ENCODE results near the gene ERC1. TPM values are rescaled to one million over a fixed set of nuclear protein-coding genes. Genes with fewer than 3 reads are reported as not detected.

The ERC1 gene
- total RNA-seq, 2 experiments from 2014 or later: 24.7 to 31.9 TPM

- peak overlapping the region; percentile 50 for H3K4me3 Mint-ChIP-seq
- peak; percentile 77 for DNase-seq
- H3K36me3 Mint-ChIP-seq (ENCODE audit: low read depth): no peaks in the 10 kb centered on the region
- CTCF ChIA-PET: interaction anchor here (0.7 to 2.2 kb wide), 4 partner anchors 11 to 416 kb away, joined by 3 to 10 read pairs (median 4); no protein-coding TSS in a partner anchor
- POLR2A ChIA-PET: no interaction called here
- H3K27me3 Mint-ChIP-seq: peaks cover 60% of the 10 kb centered on the region
- H3K9me3 Mint-ChIP-seq (ENCODE audit: low read depth): no peaks in the 10 kb centered on the region
- H3K4me1 Mint-ChIP-seq: peaks cover 32% of the 10 kb centered on the region
- peak; percentile 85 for ATAC-seq
- intact Hi-C loops (cut with DNase I, micrococcal nuclease): loop anchor here (1.0 to 5.0 kb wide), 3 partner anchors 21 to 419 kb away; partner anchors contain the start of gene FBXL14 (in 1 of the 2)
- no peak overlapping the region for H3K27ac Mint-ChIP-seq
These were observed 542.7 kb downstream of the ERC1 start for GRCh38 chr12:1533602-1534304.

GRCh38 chr12:1534748-1535147 lies 543.7 kb downstream of the ERC1 start:
- ATAC-seq (no peak), DNase-seq (no peak)
- H3K9me3 Mint-ChIP-seq (ENCODE audit: low read depth): no peaks in the 10 kb centered on the region
- H3K4me1 Mint-ChIP-seq: peaks cover 29% of the 10 kb centered on the region
- H3K27ac Mint-ChIP-seq: no peak overlapping the region
- ChIA-PET POLR2A (interaction anchor here (0.5 kb wide), 1 partner anchor 316 kb away, joined by 3 read pairs; no protein-coding TSS in a partner anchor), CTCF (interaction anchor here (1.1 kb wide), 1 partner anchor 56 kb away, joined by 3 read pairs; no protein-coding TSS in a partner anchor)
- H3K27me3 Mint-ChIP-seq: peaks cover 58% of the 10 kb centered on the region
- intact Hi-C loops (cut with DNase I, micrococcal nuclease): loop anchor here in 1 of 2 experiments (5.0 kb wide), 1 partner anchor 58 kb away; the partner anchor contains the start of gene FBXL14
- no peak overlapping the region for H3K4me3 Mint-ChIP-seq
- H3K36me3 Mint-ChIP-seq (ENCODE audit: low read depth): no peaks in the 10 kb centered on the region

- ChIA-PET POLR2A (no interaction called here), CTCF (interaction anchor here (1.0 kb wide), 1 partner anchor 46 kb away, joined by 4 read pairs; no protein-coding TSS in a partner anchor)
- ATAC-seq (no peak), DNase-seq (no peak)
- Mint-ChIP-seq H3K27ac (no peak overlapping the region), H3K36me3 (ENCODE audit: low read depth) (no peaks in the 10 kb centered on the region), H3K4me1 (peaks cover 27% of the 10 kb centered on the region), H3K27me3 (peaks cover 67% of the 10 kb centered on the region), H3K4me3 (no peak overlapping the region), H3K9me3 (ENCODE audit: low read depth) (no peaks in the 10 kb centered on the region)
- intact Hi-C loops (cut with DNase I, micrococcal nuclease): no loop called here
These were observed 545.8 kb downstream of the ERC1 start for GRCh38 chr12:1536817-1537216.

GRCh38 chr12:1539135-1539534 lies 548.1 kb downstream of the ERC1 start:
- DNase-seq: no peak
- intact Hi-C loops (cut with DNase I, micrococcal nuclease): no loop called here
- POLR2A ChIA-PET: no interaction called here

GRCh38 chr12:1540690-1541089 lies 549.7 kb downstream of the ERC1 start:
- ChIA-PET POLR2A (no interaction called here), CTCF (interaction anchor here (0.7 to 1.9 kb wide), 2 partner anchors 422 to 718 kb away, joined by 3 to 6 read pairs; no protein-coding TSS in a partner anchor)
- Mint-ChIP-seq H3K27me3 (peaks cover 60% of the 10 kb centered on the region), H3K27ac (no peak overlapping the region), H3K36me3 (ENCODE audit: low read depth) (no peaks in the 10 kb centered on the region), H3K4me1 (no peaks in the 10 kb centered on the region), H3K4me3 (no peak overlapping the region), H3K9me3 (ENCODE audit: low read depth) (no peaks in the 10 kb centered on the region)
- ATAC-seq (no peak), DNase-seq (no peak)
- intact Hi-C loops (cut with DNase I, micrococcal nuclease): no loop called here

More at GRCh38 chr12:1539135-1539534, 548.1 kb downstream of the ERC1 start:
- H3K27me3 Mint-ChIP-seq: peaks cover 58% of the 10 kb centered on the region
- CTCF ChIA-PET: no interaction called here
- no peak overlapping the region for H3K4me3 Mint-ChIP-seq
- ATAC-seq: no peak
- no peak overlapping the region for H3K27ac Mint-ChIP-seq
- peaks cover 4% of the 10 kb centered on the region for H3K4me1 Mint-ChIP-seq
- no peaks in the 10 kb centered on the region for H3K36me3 Mint-ChIP-seq (ENCODE audit: low read depth)
- no peaks in the 10 kb centered on the region for H3K9me3 Mint-ChIP-seq (ENCODE audit: low read depth)

- no peaks in the 10 kb centered on the region for H3K4me1 Mint-ChIP-seq
- POLR2A ChIA-PET: no interaction called here
- ATAC-seq (no peak), DNase-seq (no peak)
- CTCF ChIA-PET: interaction anchor here (0.6 to 1.0 kb wide), 2 partner anchors 41 to 608 kb away, joined by 3 read pairs; no protein-coding TSS in a partner anchor
- H3K27me3 Mint-ChIP-seq: peaks cover 48% of the 10 kb centered on the region
- no peaks in the 10 kb centered on the region for H3K9me3 Mint-ChIP-seq (ENCODE audit: low read depth)
- H3K27ac Mint-ChIP-seq: no peak overlapping the region
- H3K36me3 Mint-ChIP-seq (ENCODE audit: low read depth): no peaks in the 10 kb centered on the region
- intact Hi-C loops (cut with DNase I, micrococcal nuclease): no loop called here
- H3K4me3 Mint-ChIP-seq: no peak overlapping the region
These were observed 551.6 kb downstream of the ERC1 start for GRCh38 chr12:1542599-1542998.

GRCh38 chr12:1544996-1545700 lies 554.1 kb downstream of the ERC1 start:
- Mint-ChIP-seq H3K4me1 (no peaks in the 10 kb centered on the region), H3K4me3 (no peak overlapping the region), H3K9me3 (ENCODE audit: low read depth) (no peaks in the 10 kb centered on the region), H3K36me3 (ENCODE audit: low read depth) (no peaks in the 10 kb centered on the region), H3K27me3 (peaks cover 29% of the 10 kb centered on the region), H3K27ac (no peak overlapping the region)
- intact Hi-C loops (cut with DNase I, micrococcal nuclease): no loop called here
- DNase-seq (no peak), ATAC-seq (no peak)
- ChIA-PET POLR2A (interaction anchor here (0.6 to 1.0 kb wide), 2 partner anchors 24 to 38 kb away, joined by 3 to 7 read pairs; no protein-coding TSS in a partner anchor), CTCF (interaction anchor here (0.7 to 2.3 kb wide), 4 partner anchors 12 to 427 kb away, joined by 3 to 10 read pairs (median 5); no protein-coding TSS in a partner anchor)

Other genes starting within 250 kb of the ERC1 start
- 100 to 1,000 TPM; 127 to 147 TPM for gene WNK1, start 238.6 kb upstream of the ERC1 start, total RNA-seq
- gene RAD52, start 41.5 kb upstream of the ERC1 start, total RNA-seq: 10 to 100 TPM; 16.0 to 17.4 TPM